Activated naive CD4-positive, alpha-beta T cell treated with anti-CD3 and anti-CD28 coated beads for 36 hours (primary cell): ENCODE measurements around the gene IL36A. TPM values are rescaled to one million over a fixed set of nuclear protein-coding genes. Genes with fewer than 3 reads are reported as not detected.
A peak's percentile ranks its signal among the peaks of the same experiment; 100 is the strongest.

Source experiments
- CTCF ChIA-PET: fragments of 350-600 bp; sonication (Branson Sonifier 250); formaldehyde crosslinking; loops from one replicate; lab custom pipeline; 2021; ENCODE audit warnings: antibody characterized with exemption; lab: Charles Lee
- DNase-seq: peaks from one replicate; pipeline ENCODE4 v3.0.0-alpha.2; 2020
- H3K27ac Mint-ChIP-seq: one replicate; pipeline ENCODE4 v1.8.0; 2021; ENCODE audit warnings: mild to moderate bottlenecking, mixed read lengths
- H3K27me3 Mint-ChIP-seq: one replicate; pipeline ENCODE4 v1.8.0; 2021; ENCODE audit warnings: low read depth, mixed read lengths
- H3K36me3 Mint-ChIP-seq: one replicate; pipeline ENCODE4 v1.8.0; 2021; ENCODE audit warnings: low read depth, mixed read lengths
- H3K4me1 Mint-ChIP-seq: one replicate; pipeline ENCODE4 v1.8.0; 2021; ENCODE audit warnings: low read depth, mixed read lengths
- H3K4me3 Mint-ChIP-seq: one replicate; pipeline ENCODE4 v1.8.0; 2021; ENCODE audit warnings: mild to moderate bottlenecking, moderate library complexity, mixed read lengths
- H3K9me3 Mint-ChIP-seq: one replicate; pipeline ENCODE4 v1.8.0; 2021; ENCODE audit warnings: mixed read lengths
- intact Hi-C: fragments of 100-400 bp; cut with micrococcal nuclease; formaldehyde crosslinking; loops from one replicate; pipeline ENCODE4 v1.15.1; 2023
- total RNA-seq, 2 experiments: library from RNA; stranded (reverse); gene quantifications; one replicate each; pipeline ENCODE4 v1.2.3, GENCODE V29; 2021

IL36A gene, protein sequence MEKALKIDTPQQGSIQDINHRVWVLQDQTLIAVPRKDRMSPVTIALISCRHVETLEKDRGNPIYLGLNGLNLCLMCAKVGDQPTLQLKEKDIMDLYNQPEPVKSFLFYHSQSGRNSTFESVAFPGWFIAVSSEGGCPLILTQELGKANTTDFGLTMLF
- not detected for total RNA-seq

DNA sequence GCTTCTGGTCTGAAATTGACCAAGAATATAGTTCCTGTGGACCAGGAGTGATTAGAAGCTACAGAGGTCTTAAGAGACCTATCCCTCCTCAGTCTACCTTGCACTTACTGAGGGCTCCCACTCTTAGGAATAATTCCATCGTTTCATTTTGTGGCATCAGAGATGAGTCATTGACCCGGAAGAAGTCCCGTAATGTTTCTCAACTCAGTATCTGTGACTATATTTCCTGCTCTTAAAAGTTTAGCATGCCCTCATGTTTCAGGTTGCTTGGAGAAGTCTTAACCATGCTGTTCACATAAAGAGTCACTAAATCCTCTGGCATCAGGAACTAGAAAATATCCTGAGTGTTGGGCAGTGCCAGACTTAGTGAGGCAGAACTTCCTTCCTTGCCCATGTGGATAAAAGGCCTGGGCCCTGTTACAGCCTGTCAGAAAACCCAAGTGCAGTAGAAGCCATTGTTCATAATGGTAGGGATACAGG is at the start of gene IL36A:
TSS of gene IL36A (plus strand) at position 430 of the 480 bp plus-strand sequence. CDS start 413 bp downstream, outside the sequence.
- Mint-ChIP-seq H3K36me3 (peaks cover 14% of the 10 kb centered on the region), H3K27me3 (no peaks in the 10 kb centered on the region), H3K4me1 (peaks cover 5% of the 10 kb centered on the region), H3K9me3 (peaks cover 17% of the 10 kb centered on the region), H3K4me3 (no peak within 1 kb of the TSS), H3K27ac (no peak within 1 kb of the TSS)
- CTCF ChIA-PET, result no interaction called here
- no peak for DNase-seq
- intact Hi-C loops, result no loop called here

DNA sequence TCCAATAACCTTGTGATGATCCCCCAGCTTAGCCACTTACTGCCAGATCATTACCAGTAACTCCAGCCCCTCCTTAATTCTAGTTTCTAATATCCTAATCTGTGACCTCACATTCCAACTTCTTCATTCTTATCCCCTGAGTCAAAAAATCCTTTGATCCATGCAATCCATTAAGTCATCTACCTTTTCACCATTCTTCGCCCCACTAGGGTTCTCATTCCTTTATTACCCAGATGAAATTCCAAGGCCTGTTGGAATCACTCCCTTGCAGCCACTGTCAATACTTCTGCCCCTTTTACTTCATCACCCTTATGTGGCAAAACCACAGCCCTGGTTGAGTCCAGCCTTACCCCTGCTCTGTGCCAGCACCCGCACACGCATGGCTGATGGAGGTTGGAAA is 47.7 kb upstream of the IL36A start:
- DNase-seq, result no peak
- H3K9me3 Mint-ChIP-seq, result no peaks in the 10 kb centered on the region
- H3K36me3 Mint-ChIP-seq, result no peaks in the 10 kb centered on the region
- H3K27ac Mint-ChIP-seq, result no peak overlapping the region
- H3K4me3 Mint-ChIP-seq, result no peak overlapping the region
- CTCF ChIA-PET, result no interaction called here
- no peaks in the 10 kb centered on the region for H3K27me3 Mint-ChIP-seq
- intact Hi-C loops, result no loop called here
- no peaks in the 10 kb centered on the region for H3K4me1 Mint-ChIP-seq

DNA sequence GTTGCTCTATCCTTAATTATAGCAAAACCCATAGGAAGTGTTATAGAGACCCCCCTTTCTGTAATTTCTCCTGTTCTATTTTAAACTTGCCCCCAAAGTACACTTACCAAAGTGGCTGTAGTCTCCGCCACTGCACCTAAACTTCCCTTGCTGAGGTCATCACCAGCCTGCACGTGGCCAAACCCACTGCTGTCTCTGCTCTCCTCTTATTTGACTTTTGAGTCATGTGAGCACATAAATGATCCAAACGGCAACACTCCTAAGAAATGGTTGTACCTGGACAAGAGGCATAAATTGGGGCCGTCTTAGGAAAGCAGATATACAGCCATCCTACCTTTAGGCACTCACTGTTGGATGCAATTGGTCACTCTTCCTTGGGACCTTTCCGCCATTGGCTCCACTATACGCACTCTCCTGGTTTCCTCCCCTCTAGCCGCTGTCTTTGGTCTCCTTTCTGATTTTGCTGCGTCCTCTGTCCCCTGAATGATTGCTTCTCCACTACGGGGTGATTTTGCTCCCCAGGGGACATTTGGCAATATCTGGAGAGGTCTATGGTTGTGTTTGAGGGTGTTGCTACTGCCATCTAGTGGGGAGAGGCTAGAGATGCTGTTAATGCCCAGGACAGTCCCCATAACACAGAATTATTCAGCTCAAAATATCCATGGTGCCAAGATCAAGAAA is 46.7 kb upstream of the IL36A start:
- Mint-ChIP-seq H3K36me3 (no peaks in the 10 kb centered on the region), H3K9me3 (no peaks in the 10 kb centered on the region), H3K27me3 (no peaks in the 10 kb centered on the region), H3K27ac (no peak overlapping the region), H3K4me3 (no peak overlapping the region), H3K4me1 (no peaks in the 10 kb centered on the region)
- CTCF ChIA-PET, result interaction anchor here (0.5 to 1.5 kb wide), 19 partner anchors 9 to 230 kb away, joined by 3 to 9 read pairs (median 3); no protein-coding TSS in a partner anchor
- intact Hi-C loops, result loop anchor here (1.0 kb wide), 1 partner anchor 209 kb away; no protein-coding TSS in a partner anchor
- peak; percentile 54 for DNase-seq

DNA sequence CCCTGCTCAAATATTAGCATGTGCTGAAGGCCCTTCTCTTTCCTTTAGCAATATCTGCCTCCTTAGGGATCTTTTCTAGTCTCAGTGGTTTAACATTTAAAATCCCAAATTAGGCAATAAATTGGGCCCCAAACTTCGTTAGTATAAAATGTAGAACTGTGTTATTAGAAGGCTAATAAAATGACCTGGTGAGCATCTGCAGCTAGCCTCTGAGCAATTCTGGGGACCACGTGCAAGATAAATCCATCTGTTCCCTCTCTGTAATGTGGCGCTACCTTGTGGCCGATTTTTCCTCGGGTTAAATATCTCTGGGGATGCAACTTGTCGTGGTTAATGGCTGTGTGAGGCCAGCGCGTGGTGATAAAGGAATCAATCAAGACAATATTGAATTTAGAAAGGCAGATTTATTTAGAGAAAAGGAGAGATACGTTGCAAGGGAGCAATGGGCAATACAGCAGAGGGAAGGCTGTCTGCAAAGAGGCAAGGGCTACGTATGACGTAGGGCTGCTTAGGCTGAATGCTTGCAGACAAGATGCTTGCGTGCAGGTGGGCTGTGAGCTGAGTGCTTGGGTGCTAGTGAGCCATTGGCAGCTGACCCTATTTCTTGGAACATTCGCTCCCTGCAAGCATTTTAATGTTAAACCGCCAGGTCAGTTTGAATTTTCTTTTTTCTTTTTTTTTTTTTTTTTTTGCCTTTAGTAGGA is 46.0 kb upstream of the IL36A start:
- peak; percentile 13 for DNase-seq
- H3K36me3 Mint-ChIP-seq, result no peaks in the 10 kb centered on the region
- H3K4me1 Mint-ChIP-seq, result no peaks in the 10 kb centered on the region
- no peaks in the 10 kb centered on the region for H3K9me3 Mint-ChIP-seq
- CTCF ChIA-PET, result interaction anchor here (0.5 to 1.5 kb wide), 22 partner anchors 8 to 262 kb away, joined by 3 to 9 read pairs (median 3); no protein-coding TSS in a partner anchor
- no peak overlapping the region for H3K4me3 Mint-ChIP-seq
- no peaks in the 10 kb centered on the region for H3K27me3 Mint-ChIP-seq
- intact Hi-C loops, result loop anchor here (1.0 kb wide), 1 partner anchor 210 kb away; no protein-coding TSS in a partner anchor
- no peak overlapping the region for H3K27ac Mint-ChIP-seq

- H3K9me3 Mint-ChIP-seq, result no peaks in the 10 kb centered on the region
- intact Hi-C loops, result no loop called here
- H3K4me3 Mint-ChIP-seq, result no peak overlapping the region
- H3K36me3 Mint-ChIP-seq, result no peaks in the 10 kb centered on the region
- no peaks in the 10 kb centered on the region for H3K4me1 Mint-ChIP-seq
- no peaks in the 10 kb centered on the region for H3K27me3 Mint-ChIP-seq
- no peak for DNase-seq
- CTCF ChIA-PET, result interaction anchor here (0.9 to 2.5 kb wide), 6 partner anchors 15 to 261 kb away, joined by 3 to 10 read pairs (median 5); no protein-coding TSS in a partner anchor
- H3K27ac Mint-ChIP-seq, result no peak overlapping the region
Measured at GRCh38 chr2:112960230-112960825, 44.9 kb upstream of the IL36A start.

DNA sequence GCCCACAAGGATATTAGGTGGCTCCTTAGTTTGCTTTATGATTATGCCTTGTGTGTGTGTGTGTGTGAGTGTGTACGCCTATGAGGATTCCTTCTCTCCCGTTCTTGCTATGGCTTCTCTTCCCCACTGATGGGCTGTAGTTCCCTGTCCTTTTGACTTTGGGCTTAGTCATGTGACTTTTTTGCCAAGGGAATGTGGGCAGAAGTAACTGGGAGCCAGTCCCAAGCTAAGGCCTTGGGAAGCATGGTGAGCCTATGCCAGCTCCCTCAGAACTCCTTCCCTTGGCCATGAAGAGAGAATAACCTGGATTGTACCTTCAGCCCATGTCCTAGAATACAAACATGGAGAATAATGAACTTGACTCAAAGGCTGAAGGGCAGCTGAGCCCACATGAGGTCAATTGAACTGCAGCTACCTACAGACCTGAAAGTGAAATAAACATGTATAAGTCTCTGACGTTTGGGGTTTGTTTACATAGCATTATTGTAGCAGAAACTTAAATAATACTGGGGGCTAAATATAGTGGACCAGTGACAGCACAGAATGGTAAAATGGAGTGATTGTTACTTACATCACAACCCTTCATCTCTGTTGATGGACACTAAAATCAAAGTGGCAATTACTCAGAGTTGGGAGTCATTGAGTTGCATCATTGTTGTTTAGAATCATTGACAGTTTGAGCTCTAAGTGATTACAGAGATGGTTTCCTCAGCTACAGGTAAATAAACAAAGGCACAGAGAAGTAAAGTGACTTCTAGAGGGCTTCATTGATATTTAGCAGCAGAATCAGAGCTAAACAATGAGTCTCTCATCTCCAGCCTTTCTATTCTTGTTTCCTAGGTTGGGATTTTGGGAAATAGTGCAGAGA is 42.7 kb upstream of the IL36A start:
- Mint-ChIP-seq H3K36me3 (no peaks in the 10 kb centered on the region), H3K4me1 (no peaks in the 10 kb centered on the region), H3K27me3 (no peaks in the 10 kb centered on the region), H3K9me3 (no peaks in the 10 kb centered on the region), H3K27ac (no peak overlapping the region), H3K4me3 (no peak overlapping the region)
- intact Hi-C loops, result no loop called here
- DNase-seq, result no peak
- CTCF ChIA-PET, result interaction anchor here (0.7 to 2.5 kb wide), 4 partner anchors 15 to 344 kb away, joined by 3 to 10 read pairs (median 4); partner anchors contain the start of gene IL36G

DNA sequence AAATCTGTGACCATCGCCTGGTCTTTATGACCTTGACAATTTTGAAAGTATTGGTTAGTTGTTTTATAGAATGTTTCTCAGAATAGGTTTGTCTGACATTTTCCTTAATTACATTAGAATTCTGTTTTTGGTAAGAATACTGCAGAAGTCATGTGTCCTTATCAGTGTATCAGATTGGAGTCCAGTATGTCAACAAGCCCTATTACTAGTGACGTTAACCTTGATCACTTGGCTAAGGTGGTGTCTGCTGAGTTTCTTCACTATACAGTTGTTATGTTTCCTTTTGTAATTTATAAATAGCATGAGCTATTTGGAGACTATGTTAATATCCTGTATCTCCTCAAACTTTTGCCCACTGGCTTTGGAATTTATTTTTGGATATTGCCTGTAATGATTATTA is 38.2 kb upstream of the IL36A start:
- Mint-ChIP-seq H3K9me3 (no peaks in the 10 kb centered on the region), H3K27me3 (no peaks in the 10 kb centered on the region), H3K36me3 (no peaks in the 10 kb centered on the region), H3K4me1 (peaks cover 6% of the 10 kb centered on the region), H3K27ac (no peak overlapping the region), H3K4me3 (no peak overlapping the region)
- intact Hi-C loops, result no loop called here
- no peak for DNase-seq
- CTCF ChIA-PET, result interaction anchor here (1.0 kb wide), 1 partner anchor 8 kb away, joined by 3 read pairs; no protein-coding TSS in a partner anchor

DNA sequence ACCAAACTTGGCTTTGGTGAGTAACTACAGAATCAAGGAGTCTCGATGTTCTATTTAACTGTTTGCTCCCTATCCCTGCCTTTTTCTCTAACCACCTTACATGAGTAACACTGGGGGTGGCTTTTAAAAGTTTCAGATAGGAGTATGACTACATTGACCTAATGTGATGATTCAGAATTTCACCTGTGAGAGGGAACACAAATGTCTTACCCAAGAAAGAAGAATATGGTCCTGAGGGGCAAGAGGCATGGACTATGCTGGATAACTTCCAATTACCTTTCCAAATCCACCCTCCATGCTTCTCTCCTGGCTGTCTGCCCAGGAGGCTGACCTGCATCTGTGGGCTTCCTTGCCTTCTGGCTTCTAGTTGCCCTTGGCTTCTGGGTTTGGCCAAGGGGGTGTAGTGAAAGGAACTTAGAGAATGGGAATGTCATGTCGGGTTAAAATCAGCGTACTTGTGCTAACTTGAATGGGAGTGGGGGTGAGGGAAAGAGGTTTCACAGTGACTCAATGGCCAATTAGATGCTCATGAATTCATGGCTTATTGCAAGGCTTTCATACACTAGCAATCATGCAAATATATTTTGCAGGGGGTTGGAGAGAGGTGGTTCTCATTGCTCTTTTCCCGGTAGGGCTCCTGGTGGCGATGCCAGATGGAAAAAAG is 32.7 kb upstream of the IL36A start:
- H3K27me3 Mint-ChIP-seq, result no peaks in the 10 kb centered on the region
- H3K4me3 Mint-ChIP-seq, result no peak overlapping the region
- CTCF ChIA-PET, result no interaction called here
- no peak for DNase-seq
- H3K9me3 Mint-ChIP-seq, result no peaks in the 10 kb centered on the region
- H3K36me3 Mint-ChIP-seq, result no peaks in the 10 kb centered on the region
- intact Hi-C loops, result no loop called here
- peaks cover 14% of the 10 kb centered on the region for H3K4me1 Mint-ChIP-seq
- H3K27ac Mint-ChIP-seq, result peak overlapping the region; percentile 34

- Mint-ChIP-seq H3K27me3 (no peaks in the 10 kb centered on the region), H3K9me3 (no peaks in the 10 kb centered on the region), H3K36me3 (no peaks in the 10 kb centered on the region), H3K4me3 (no peak overlapping the region), H3K27ac (no peak overlapping the region), H3K4me1 (peaks cover 17% of the 10 kb centered on the region)
- intact Hi-C loops, result no loop called here
- CTCF ChIA-PET, result no interaction called here
- no peak for DNase-seq
Measured at GRCh38 chr2:112973156-112973555, 32.1 kb upstream of the IL36A start.

DNA sequence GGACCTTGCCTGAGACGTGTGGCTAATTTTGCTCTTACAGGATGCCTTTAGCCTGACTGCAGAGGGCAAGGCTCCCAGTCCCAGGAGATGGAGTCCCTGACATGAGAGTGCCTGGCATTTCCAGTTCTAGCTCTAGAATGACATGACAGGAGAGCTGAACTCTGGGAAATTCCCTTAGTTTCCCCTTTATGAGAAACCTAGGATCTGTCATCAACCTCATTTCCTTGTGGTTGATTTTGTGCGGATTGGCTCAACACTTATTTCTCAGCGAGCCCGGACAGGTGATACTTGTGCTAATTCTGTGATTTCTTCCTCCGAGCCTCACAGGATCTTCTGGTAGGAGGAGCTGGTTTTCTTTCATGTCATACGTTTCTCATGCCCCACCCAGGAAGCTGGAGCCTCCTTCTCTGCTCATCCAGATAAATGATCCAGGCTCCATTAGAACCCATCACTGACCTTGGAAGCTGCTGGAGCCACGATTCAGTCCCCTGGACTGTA is 27.7 kb upstream of the IL36A start, which contains the start of gene IL36G:
TSS of gene IL36G (plus strand) at position 448 of the 498 bp plus-strand sequence. CDS start 633 bp downstream, outside the sequence.
- Mint-ChIP-seq H3K27me3 (no peaks in the 10 kb centered on the region), H3K4me3 (no peak within 1 kb of the TSS), H3K9me3 (no peaks in the 10 kb centered on the region), H3K27ac (no peak within 1 kb of the TSS), H3K4me1 (peaks cover 34% of the 10 kb centered on the region), H3K36me3 (no peaks in the 10 kb centered on the region)
- CTCF ChIA-PET, result interaction anchor here (0.6 to 0.8 kb wide), 2 partner anchors 14 to 53 kb away, joined by 3 to 5 read pairs; no protein-coding TSS in a partner anchor
- DNase-seq, result peak; percentile 20
- intact Hi-C loops, result no loop called here
